ENCODE data around the gene ATXN7L3. TPM values are rescaled to one million over a fixed set of nuclear protein-coding genes. Genes with fewer than 3 reads are reported as not detected.
"Not testable (repeated sequence)": the region's sequence is repeated elsewhere in the genome, so short reads cannot be mapped to it uniquely, and the experiment has no call there.

The ATXN7L3 gene
- total RNA-seq: 62.8 TPM

- intact Hi-C loops (cut with DNase I): loop anchor here (1.0 kb wide), 4 partner anchors 10 to 124 kb away; partner anchors contain the start of gene SLC25A39
- peaks cover 0 to 21% of the 10 kb centered on the region in 2 donors for H3K4me1 ChIP-seq
- peaks cover 20 to 27% of the 10 kb centered on the region in 2 donors for H3K36me3 ChIP-seq
- DNase-seq (ENCODE audit: low spot score in 2 of 2): peak; percentile 94 to 99
- TF ChIP-seq, protein P1, sequence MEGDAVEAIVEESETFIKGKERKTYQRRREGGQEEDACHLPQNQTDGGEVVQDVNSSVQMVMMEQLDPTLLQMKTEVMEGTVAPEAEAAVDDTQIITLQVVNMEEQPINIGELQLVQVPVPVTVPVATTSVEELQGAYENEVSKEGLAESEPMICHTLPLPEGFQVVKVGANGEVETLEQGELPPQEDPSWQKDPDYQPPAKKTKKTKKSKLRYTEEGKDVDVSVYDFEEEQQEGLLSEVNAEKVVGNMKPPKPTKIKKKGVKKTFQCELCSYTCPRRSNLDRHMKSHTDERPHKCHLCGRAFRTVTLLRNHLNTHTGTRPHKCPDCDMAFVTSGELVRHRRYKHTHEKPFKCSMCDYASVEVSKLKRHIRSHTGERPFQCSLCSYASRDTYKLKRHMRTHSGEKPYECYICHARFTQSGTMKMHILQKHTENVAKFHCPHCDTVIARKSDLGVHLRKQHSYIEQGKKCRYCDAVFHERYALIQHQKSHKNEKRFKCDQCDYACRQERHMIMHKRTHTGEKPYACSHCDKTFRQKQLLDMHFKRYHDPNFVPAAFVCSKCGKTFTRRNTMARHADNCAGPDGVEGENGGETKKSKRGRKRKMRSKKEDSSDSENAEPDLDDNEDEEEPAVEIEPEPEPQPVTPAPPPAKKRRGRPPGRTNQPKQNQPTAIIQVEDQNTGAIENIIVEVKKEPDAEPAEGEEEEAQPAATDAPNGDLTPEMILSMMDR (IDR thresholded peaks at IDR 0.05): no peak
- H3K9me3 ChIP-seq: no peaks in the 10 kb centered on the region
- peak within 1 kb of the TSS; percentile 98 to 99 for H3K4me3 ChIP-seq
- H3K27ac ChIP-seq: peak within 1 kb of the TSS; percentile 98 to 100
- H3K27me3 ChIP-seq: no peaks in the 10 kb centered on the region
These were observed at the start of gene ATXN7L3 for GRCh38 chr17:44199553-44200477. Gene ATXN7L3, minus strand, starts transcription at chr17:44199884. Its CDS starts 1,814 bp downstream, at chr17:44198070.

DNA sequence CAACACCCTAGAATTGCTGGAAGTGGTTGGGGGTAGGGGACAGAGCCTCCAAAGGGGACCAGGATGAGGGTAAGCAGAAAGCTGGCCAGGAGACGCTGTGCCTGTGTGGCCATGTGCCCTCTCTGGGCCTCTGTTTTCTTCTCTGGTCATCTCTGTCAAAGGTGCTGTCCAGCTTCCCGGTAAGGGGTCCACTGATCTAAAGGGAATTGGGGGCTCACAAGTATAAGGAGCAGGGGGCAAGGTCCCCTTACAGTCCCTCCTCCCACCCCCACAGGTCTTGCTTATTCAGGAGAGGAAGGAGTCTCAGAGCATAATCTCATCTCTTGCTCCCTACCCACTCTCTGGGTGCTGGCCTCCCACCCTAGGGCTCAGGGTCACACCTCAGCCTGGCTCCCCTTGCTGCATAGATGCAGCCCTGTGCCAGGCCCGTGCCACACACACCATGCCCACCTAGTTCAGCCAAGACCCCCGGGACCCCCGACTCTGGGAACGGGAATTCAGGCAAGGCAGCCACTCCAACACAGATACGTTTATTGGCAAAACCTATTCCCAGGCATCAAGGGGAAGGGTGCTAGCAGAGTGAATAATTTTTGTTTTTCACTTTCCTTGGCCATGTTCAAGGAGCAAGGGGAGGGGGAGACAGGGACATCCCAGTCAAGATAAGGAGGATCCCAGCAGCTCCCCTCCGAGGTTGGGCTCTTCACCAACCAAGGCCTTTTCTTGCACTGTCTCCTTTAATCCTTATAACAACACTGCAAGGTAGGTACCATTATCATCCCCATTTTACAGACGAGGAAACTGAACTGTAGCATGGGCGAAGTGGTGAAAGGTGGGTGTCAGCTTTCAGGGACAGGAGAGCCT lies 48.4 kb upstream of the ATXN7L3 start:
- H3K9me3 ChIP-seq: no peaks in the 10 kb centered on the region
- intact Hi-C loops (cut with DNase I): no loop called here
- H3K27me3 ChIP-seq: no peaks in the 10 kb centered on the region
- H3K4me3 ChIP-seq: no peak overlapping the region
- no peaks in the 10 kb centered on the region for H3K36me3 ChIP-seq
- peaks cover 3 to 6% of the 10 kb centered on the region in 2 donors for H3K4me1 ChIP-seq
- DNase-seq (ENCODE audit: low spot score in 2 of 2): no peak
- TF ChIP-seq, protein P1 (IDR thresholded peaks at IDR 0.05): no peak
- H3K27ac ChIP-seq: no peak overlapping the region

GRCh38 chr17:44247440-44247841 lies 47.8 kb upstream of the ATXN7L3 start:
- intact Hi-C loops (cut with DNase I): no loop called here
- no peak for DNase-seq (ENCODE audit: low spot score in 2 of 2)

GRCh38 chr17:44241106-44241624 lies 41.5 kb upstream of the ATXN7L3 start:
- TF ChIP-seq, protein P1 (IDR thresholded peaks at IDR 0.05): no peak
- intact Hi-C loops (cut with DNase I): no loop called here
- H3K36me3 ChIP-seq: no peaks in the 10 kb centered on the region
- no peak overlapping the region for H3K27ac ChIP-seq
- no peaks in the 10 kb centered on the region for H3K27me3 ChIP-seq
- H3K9me3 ChIP-seq: no peaks in the 10 kb centered on the region
- no peak overlapping the region for H3K4me3 ChIP-seq
- DNase-seq (ENCODE audit: low spot score in 2 of 2): no peak
- H3K4me1 ChIP-seq: no peaks in the 10 kb centered on the region

More at GRCh38 chr17:44247440-44247841, 47.8 kb upstream of the ATXN7L3 start:
- no peak overlapping the region for H3K4me3 ChIP-seq
- H3K4me1 ChIP-seq: peaks cover 3 to 6% of the 10 kb centered on the region in 2 donors
- no peak overlapping the region for H3K27ac ChIP-seq
- TF ChIP-seq, protein P1 (IDR thresholded peaks at IDR 0.05): no peak
- H3K9me3 ChIP-seq: no peaks in the 10 kb centered on the region
- H3K27me3 ChIP-seq: no peaks in the 10 kb centered on the region
- H3K36me3 ChIP-seq: no peaks in the 10 kb centered on the region

GRCh38 chr17:44237886-44238285 lies 38.2 kb upstream of the ATXN7L3 start:
- H3K36me3 ChIP-seq; H3K4me1 ChIP-seq; H3K27ac ChIP-seq; H3K9me3 ChIP-seq; H3K27me3 ChIP-seq; intact Hi-C loops (cut with DNase I); DNase-seq (ENCODE audit: low spot score in 2 of 2); H3K4me3 ChIP-seq: not testable (repeated sequence)

Data from ascending aorta (tissue), 2 donors.